HL-60 (cell line): Measurements from ENCODE around the gene SOD3.

ENCODE experiments used
- DNase-seq, 2 experiments: peaks; one replicate each; pipeline ENCODE4 v3.0.0-alpha.2; 2010 to 2020; ENCODE audit warnings: low read depth in 1 of 2, low spot score in 1 of 2
- H3K27ac ChIP-seq: fragments of 250-450 bp; sonication (Bioruptor Pico); replicated peaks from 2 replicates; pipeline ENCODE4 v1.5.1; 2020; ENCODE audit warnings: mild to moderate bottlenecking, moderate library complexity
- H3K27me3 ChIP-seq: fragments of 250-450 bp; sonication (Bioruptor Pico); 2 replicates; pipeline ENCODE4 v1.5.1; 2021; ENCODE audit warnings: mild to moderate bottlenecking, moderate library complexity; ENCODE audit not compliant: insufficient read depth, poor library complexity, severe bottlenecking
- H3K4me3 ChIP-seq: replicated peaks from 2 replicates; pipeline ENCODE4 v1.5.1; 2011; ENCODE audit warnings: mild to moderate bottlenecking, control low read depth, low read length; ENCODE audit not compliant: insufficient read depth
- CTCF ChIP-seq: IDR thresholded peaks from one replicate; pipeline ENCODE4 v1.5.1; 2011; ENCODE audit warnings: low read length, control low read depth, inconsistent platforms; ENCODE audit not compliant: insufficient read depth
- GABPA ChIP-seq: IDR thresholded peaks from 2 replicates; pipeline ENCODE4 v1.6.1; 2012; ENCODE audit warnings: low read depth
- POLR2AphosphoS5 ChIP-seq: IDR thresholded peaks from 2 replicates; pipeline ENCODE4 v1.6.1; 2012; ENCODE audit warnings: low read depth
- SPI1 ChIP-seq: IDR thresholded peaks from 2 replicates; pipeline ENCODE4 v1.6.1; 2012; ENCODE audit warnings: low read depth, mild to moderate bottlenecking, borderline replicate concordance
- TF ChIP-seq, protein P1 (sequence below): IDR thresholded peaks from 2 replicates; pipeline ENCODE4 v1.6.1; 2012; ENCODE audit warnings: low read depth; ENCODE audit not compliant: insufficient replicate concordance

SOD3 gene

DNA sequence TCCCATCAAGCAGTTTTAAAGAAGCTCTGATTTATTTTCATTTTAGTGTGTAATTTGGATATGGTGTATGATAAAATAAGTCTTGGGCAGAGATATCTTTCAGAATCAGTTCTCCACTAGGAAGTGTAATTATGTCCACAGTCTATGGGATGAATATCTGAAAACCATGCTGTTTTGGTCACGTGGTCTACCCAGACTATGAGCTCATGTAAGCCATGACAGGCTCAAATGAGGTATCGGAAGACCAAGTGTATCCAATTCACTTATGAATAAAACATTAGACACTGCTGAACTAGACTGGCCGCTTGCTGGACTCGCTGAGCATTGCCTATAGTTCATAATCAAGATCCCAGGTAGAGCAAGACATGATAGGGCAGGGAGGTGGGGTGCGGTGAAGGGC lies 50.5 kb downstream of the SOD3 start:
- TF ChIP-seq POLR2AphosphoS5 (no peak), SPI1 (no peak), GABPA (no peak)
- TF ChIP-seq, protein P1, sequence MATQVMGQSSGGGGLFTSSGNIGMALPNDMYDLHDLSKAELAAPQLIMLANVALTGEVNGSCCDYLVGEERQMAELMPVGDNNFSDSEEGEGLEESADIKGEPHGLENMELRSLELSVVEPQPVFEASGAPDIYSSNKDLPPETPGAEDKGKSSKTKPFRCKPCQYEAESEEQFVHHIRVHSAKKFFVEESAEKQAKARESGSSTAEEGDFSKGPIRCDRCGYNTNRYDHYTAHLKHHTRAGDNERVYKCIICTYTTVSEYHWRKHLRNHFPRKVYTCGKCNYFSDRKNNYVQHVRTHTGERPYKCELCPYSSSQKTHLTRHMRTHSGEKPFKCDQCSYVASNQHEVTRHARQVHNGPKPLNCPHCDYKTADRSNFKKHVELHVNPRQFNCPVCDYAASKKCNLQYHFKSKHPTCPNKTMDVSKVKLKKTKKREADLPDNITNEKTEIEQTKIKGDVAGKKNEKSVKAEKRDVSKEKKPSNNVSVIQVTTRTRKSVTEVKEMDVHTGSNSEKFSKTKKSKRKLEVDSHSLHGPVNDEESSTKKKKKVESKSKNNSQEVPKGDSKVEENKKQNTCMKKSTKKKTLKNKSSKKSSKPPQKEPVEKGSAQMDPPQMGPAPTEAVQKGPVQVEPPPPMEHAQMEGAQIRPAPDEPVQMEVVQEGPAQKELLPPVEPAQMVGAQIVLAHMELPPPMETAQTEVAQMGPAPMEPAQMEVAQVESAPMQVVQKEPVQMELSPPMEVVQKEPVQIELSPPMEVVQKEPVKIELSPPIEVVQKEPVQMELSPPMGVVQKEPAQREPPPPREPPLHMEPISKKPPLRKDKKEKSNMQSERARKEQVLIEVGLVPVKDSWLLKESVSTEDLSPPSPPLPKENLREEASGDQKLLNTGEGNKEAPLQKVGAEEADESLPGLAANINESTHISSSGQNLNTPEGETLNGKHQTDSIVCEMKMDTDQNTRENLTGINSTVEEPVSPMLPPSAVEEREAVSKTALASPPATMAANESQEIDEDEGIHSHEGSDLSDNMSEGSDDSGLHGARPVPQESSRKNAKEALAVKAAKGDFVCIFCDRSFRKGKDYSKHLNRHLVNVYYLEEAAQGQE: no peak
- H3K27me3 ChIP-seq: no peaks in the 10 kb centered on the region
- H3K4me3 ChIP-seq: no peak overlapping the region
- no peak for DNase-seq
- H3K27ac ChIP-seq: no peak overlapping the region

GRCh38 chr4:24846716-24847115 lies 51.3 kb downstream of the SOD3 start:
- TF ChIP-seq CTCF (no peak), POLR2AphosphoS5 (no peak), SPI1 (no peak), GABPA (no peak)
- TF ChIP-seq, protein P1: no peak
- Histone ChIP-seq H3K27me3 (no peaks in the 10 kb centered on the region), H3K4me3 (no peak overlapping the region), H3K27ac (no peak overlapping the region)
- no peak for DNase-seq

DNA sequence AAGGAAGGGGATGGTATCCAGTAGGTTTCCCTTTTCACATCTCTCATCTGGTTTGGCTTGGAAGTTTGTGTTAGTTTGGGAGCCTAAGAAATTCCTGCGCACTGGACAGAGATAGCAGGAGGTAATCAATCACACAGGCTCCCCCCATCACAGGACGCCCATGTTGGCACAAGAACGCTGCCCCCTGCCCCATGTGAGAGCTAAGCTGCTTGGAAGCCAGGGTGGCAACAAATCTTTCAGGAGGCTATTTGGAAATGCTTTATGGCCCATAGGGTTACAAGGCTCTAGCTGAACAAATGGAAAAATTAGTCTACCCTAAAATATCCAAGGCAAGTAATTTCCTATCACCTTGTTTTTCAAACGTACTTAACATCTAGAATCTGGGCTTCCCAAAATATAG lies 54.0 kb downstream of the SOD3 start:
- Histone ChIP-seq H3K27ac (no peak overlapping the region), H3K27me3 (no peaks in the 10 kb centered on the region), H3K4me3 (no peak overlapping the region)
- no peak for DNase-seq
- TF ChIP-seq CTCF: no peak
- no peak for TF ChIP-seq SPI1
- no peak for TF ChIP-seq GABPA
- TF ChIP-seq, protein P1: no peak
- TF ChIP-seq POLR2AphosphoS5: no peak

DNA sequence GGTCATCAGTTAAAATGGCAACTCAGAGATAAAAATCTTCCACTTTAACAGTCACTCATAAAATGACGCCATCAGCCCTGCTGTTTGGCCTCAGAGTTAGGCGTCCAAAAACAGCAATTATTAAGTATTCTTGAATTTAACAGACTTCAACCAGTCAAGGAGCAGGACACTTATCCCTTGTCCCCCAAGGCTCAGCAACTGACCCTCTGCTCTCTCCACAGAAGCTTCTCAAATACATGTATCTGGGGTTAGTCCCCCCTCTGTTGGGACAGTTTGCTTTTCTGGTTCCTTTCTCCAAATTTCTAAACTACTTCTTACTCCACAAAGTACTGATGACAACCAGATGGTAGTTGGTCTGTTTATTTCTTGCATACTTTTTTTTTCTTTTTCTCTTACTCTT lies 54.4 kb downstream of the SOD3 start:
- Histone ChIP-seq H3K4me3 (no peak overlapping the region), H3K27me3 (no peaks in the 10 kb centered on the region), H3K27ac (no peak overlapping the region)
- no peak for TF ChIP-seq CTCF
- no peak for TF ChIP-seq POLR2AphosphoS5
- no peak for TF ChIP-seq GABPA
- TF ChIP-seq, protein P1: no peak
- TF ChIP-seq SPI1: no peak
- DNase-seq: no peak
